HepG2 (cell line): Measurements from ENCODE around the gene B9D2. TPM values are rescaled to one million over a fixed set of nuclear protein-coding genes. Genes with fewer than 3 reads are reported as not detected.
A peak's percentile ranks its signal among the peaks of the same experiment; 100 is the strongest.

Experiments
- GATAD2A ChIP-seq: IDR thresholded peaks from 2 replicates; pipeline ENCODE4 v1.6.1; 2016
- GRHL1 ChIP-seq: sonication (generic); formaldehyde crosslinking; conservative IDR thresholded peaks from 2 replicates; pipeline ENCODE4 v1.8.0; 2022; ENCODE audit warnings: missing genetic modification reagents
- ISX ChIP-seq: sonication (generic); formaldehyde crosslinking; conservative IDR thresholded peaks from 2 replicates; pipeline ENCODE4 v1.5.0; 2020; ENCODE audit warnings: missing genetic modification reagents
- KAT8 ChIP-seq: IDR thresholded peaks from 2 replicates; pipeline ENCODE4 v1.6.1; 2016; ENCODE audit warnings: missing genetic modification reagents, missing compliant biosample characterization
- KMT2A ChIP-seq: sonication (generic); formaldehyde crosslinking; IDR thresholded peaks from 2 replicates; pipeline ENCODE4 v1.4.0; 2020; ENCODE audit warnings: missing genetic modification reagents
- MTF2 ChIP-seq: sonication (generic); formaldehyde crosslinking; IDR thresholded peaks from 2 replicates; pipeline ENCODE4 v1.5.0; 2020; ENCODE audit warnings: missing genetic modification reagents, borderline replicate concordance
- NCOR1 ChIP-seq: fragments of 200-600 bp; sonication (generic); IDR thresholded peaks from 2 replicates; pipeline ENCODE4 v1.7.0; 2017; ENCODE audit warnings: antibody characterized with exemption, low read length, borderline replicate concordance
- ONECUT2 ChIP-seq: sonication (generic); formaldehyde crosslinking; IDR thresholded peaks from 2 replicates; pipeline ENCODE4 v1.4.0; 2020; ENCODE audit warnings: missing genetic modification reagents
- U2AF1 ChIP-seq: fragments of 200-400 bp; formaldehyde crosslinking; optimal IDR thresholded peaks from 2 replicates; pipeline ENCODE3; 2017; ENCODE audit warnings: mild to moderate bottlenecking, low read depth, low read length
- ZNF251 ChIP-seq: sonication (generic); formaldehyde crosslinking; IDR thresholded peaks from 2 replicates; pipeline ENCODE4 v1.9.0; 2021; ENCODE audit warnings: mild to moderate bottlenecking, missing genetic modification reagents
- ZNF317 ChIP-seq: sonication (generic); formaldehyde crosslinking; IDR thresholded peaks from 2 replicates; pipeline ENCODE4 v1.5.0; 2020; ENCODE audit warnings: mild to moderate bottlenecking, missing genetic modification reagents
- ZNF460 ChIP-seq: sonication (generic); formaldehyde crosslinking; IDR thresholded peaks from 2 replicates; pipeline ENCODE4 v1.5.1; 2020; ENCODE audit warnings: missing genetic modification reagents, mild to moderate bottlenecking, borderline replicate concordance
- polyA plus RNA-seq, 8 experiments: library from polyadenylated mRNA; depleted of rRNA in 3 of 8; stranded (reverse) in 7 of 8; unstranded in 1 of 8; fragments of >200 nt; fragmentation: Illumina TruSeq in 4 of 8; extraction: Trizol in 4 of 8; gene quantifications; 2 replicates each; pipeline versions ENCODE4 v1.2.1 to v1.2.3, GENCODE V29; 2011 to 2016; ENCODE audit warnings: low read depth in 4 of 8, missing spikeins in 1 of 8, mixed read lengths in 1 of 8; ENCODE audit not compliant: insufficient read depth in 1 of 8
- total RNA-seq, 5 experiments: library from RNA; depleted of rRNA; stranded (reverse); fragments of >200 nt; fragmentation: Illumina TruSeq; extraction: Trizol; gene quantifications; 2 replicates each; pipeline ENCODE4 v1.2.3, GENCODE V29; 2016; ENCODE audit warnings: low read depth in 1 of 5
- TF ChIP-seq, protein P1 (sequence below): fragments of 450-650 bp; IDR thresholded peaks from 2 replicates; pipeline ENCODE4 v1.6.1; 2017; ENCODE audit warnings: mild to moderate bottlenecking
- TF ChIP-seq, protein P2 (sequence below), 2 experiments: fragments of 450-650 bp in 1 of 2; sonication (generic) in 1 of 2; formaldehyde crosslinking in 1 of 2; IDR thresholded peaks; 2 replicates each; pipeline versions ENCODE4 v1.6.1 to v1.8.0; 2016 to 2022; ENCODE audit warnings: antibody characterized with exemption in 1 of 2, mild to moderate bottlenecking in 1 of 2, missing genetic modification reagents in 1 of 2

Gene B9D2
- total and polyA plus RNA-seq, 2 of the 13 experiments (the other 11 are each of a cell fraction or from before 2014, with no cell fraction given): 3.1 to 4.4 TPM

DNA sequence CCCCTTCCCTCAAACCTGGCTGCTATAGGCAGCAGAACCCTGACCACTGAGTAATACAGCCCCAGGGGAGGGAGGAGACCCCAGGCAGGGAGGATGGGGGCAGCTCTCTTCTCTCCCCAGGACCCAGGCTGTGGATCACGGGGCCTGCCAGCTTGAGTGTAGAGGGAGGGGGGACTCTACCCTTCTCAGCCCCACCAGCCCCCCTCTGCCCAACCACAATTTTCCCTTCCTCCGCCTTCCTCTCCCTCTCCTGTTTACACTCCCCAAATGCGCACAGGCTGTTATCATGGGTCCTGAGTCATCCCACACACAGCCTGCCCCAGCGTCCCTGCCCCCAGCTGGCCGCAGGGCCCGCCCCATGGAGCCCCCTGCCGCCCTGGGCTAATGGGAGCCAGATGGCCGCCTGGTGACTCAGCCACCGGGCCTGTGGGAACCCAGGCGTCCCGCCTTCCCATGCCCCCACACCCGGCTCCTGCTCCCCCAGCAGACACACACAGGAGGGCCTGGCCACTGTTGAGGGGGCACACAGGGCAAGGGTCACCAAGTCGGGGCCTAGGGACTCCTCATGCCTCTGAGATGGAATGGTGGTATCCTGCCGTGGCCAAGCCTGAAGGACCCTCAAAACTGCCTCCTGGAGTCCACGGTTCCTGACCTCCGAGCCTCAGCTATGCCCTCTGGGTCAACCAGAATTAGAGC lies 40.4 kb downstream of the B9D2 start (continued):
- TF ChIP-seq, protein P1, sequence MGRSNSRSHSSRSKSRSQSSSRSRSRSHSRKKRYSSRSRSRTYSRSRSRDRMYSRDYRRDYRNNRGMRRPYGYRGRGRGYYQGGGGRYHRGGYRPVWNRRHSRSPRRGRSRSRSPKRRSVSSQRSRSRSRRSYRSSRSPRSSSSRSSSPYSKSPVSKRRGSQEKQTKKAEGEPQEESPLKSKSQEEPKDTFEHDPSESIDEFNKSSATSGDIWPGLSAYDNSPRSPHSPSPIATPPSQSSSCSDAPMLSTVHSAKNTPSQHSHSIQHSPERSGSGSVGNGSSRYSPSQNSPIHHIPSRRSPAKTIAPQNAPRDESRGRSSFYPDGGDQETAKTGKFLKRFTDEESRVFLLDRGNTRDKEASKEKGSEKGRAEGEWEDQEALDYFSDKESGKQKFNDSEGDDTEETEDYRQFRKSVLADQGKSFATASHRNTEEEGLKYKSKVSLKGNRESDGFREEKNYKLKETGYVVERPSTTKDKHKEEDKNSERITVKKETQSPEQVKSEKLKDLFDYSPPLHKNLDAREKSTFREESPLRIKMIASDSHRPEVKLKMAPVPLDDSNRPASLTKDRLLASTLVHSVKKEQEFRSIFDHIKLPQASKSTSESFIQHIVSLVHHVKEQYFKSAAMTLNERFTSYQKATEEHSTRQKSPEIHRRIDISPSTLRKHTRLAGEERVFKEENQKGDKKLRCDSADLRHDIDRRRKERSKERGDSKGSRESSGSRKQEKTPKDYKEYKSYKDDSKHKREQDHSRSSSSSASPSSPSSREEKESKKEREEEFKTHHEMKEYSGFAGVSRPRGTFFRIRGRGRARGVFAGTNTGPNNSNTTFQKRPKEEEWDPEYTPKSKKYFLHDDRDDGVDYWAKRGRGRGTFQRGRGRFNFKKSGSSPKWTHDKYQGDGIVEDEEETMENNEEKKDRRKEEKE: no peak
- TF ChIP-seq ZNF317 (CRISPR knock-in tag): no peak
- TF ChIP-seq KMT2A (CRISPR knock-in tag): no peak
- TF ChIP-seq ZNF251 (CRISPR knock-in tag): no peak
- no peak for TF ChIP-seq NCOR1
- no peak for TF ChIP-seq GRHL1 (CRISPR knock-in tag)
- no peak for TF ChIP-seq ISX (CRISPR knock-in tag)
- no peak for TF ChIP-seq ZNF460 (CRISPR knock-in tag)
- TF ChIP-seq MTF2 (CRISPR knock-in tag): no peak
- TF ChIP-seq, protein P2, sequence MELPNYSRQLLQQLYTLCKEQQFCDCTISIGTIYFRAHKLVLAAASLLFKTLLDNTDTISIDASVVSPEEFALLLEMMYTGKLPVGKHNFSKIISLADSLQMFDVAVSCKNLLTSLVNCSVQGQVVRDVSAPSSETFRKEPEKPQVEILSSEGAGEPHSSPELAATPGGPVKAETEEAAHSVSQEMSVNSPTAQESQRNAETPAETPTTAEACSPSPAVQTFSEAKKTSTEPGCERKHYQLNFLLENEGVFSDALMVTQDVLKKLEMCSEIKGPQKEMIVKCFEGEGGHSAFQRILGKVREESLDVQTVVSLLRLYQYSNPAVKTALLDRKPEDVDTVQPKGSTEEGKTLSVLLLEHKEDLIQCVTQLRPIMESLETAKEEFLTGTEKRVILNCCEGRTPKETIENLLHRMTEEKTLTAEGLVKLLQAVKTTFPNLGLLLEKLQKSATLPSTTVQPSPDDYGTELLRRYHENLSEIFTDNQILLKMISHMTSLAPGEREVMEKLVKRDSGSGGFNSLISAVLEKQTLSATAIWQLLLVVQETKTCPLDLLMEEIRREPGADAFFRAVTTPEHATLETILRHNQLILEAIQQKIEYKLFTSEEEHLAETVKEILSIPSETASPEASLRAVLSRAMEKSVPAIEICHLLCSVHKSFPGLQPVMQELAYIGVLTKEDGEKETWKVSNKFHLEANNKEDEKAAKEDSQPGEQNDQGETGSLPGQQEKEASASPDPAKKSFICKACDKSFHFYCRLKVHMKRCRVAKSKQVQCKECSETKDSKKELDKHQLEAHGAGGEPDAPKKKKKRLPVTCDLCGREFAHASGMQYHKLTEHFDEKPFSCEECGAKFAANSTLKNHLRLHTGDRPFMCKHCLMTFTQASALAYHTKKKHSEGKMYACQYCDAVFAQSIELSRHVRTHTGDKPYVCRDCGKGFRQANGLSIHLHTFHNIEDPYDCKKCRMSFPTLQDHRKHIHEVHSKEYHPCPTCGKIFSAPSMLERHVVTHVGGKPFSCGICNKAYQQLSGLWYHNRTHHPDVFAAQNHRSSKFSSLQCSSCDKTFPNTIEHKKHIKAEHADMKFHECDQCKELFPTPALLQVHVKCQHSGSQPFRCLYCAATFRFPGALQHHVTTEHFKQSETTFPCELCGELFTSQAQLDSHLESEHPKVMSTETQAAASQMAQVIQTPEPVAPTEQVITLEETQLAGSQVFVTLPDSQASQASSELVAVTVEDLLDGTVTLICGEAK (IDR thresholded peaks at IDR 0.05): no peak
- TF ChIP-seq, protein P2 (CRISPR knock-in tag; IDR thresholded peaks at IDR 0.05): no peak; the same call in 1 of the 2 replicates
- no peak for TF ChIP-seq U2AF1
- TF ChIP-seq GATAD2A (CRISPR knock-in tag): peak; percentile 70
- no peak for TF ChIP-seq KAT8 (CRISPR knock-in tag)
- no peak for TF ChIP-seq ONECUT2
